ENCODE results near the gene SMG6.
A peak's percentile ranks its signal among the peaks of the same experiment; 100 is the strongest.

Gene SMG6

GRCh38 chr17:2343421-2343820 is 39.8 kb upstream of the SMG6 start:
- TF ChIP-seq RAD21 (IDR thresholded peaks at IDR 0.05; ENCODE audit: low read depth): no peak
- no peak for TF ChIP-seq NFIC (IDR thresholded peaks at IDR 0.05)
- TF ChIP-seq TCF12 (IDR thresholded peaks at IDR 0.05; ENCODE audit: low read depth): no peak
- no peak for TF ChIP-seq USF1 (IDR thresholded peaks at IDR 0.05)
- TF ChIP-seq MAX (IDR thresholded peaks at IDR 0.05): no peak
- TF ChIP-seq YY1 (IDR thresholded peaks at IDR 0.05; ENCODE audit: low read depth): no peak
- TF ChIP-seq ZBTB7A (IDR thresholded peaks at IDR 0.05; ENCODE audit: low read depth): no peak

GRCh38 chr17:2338315-2338657 is 34.7 kb upstream of the SMG6 start:
- no peak for TF ChIP-seq NFIC (IDR thresholded peaks at IDR 0.05)
- TF ChIP-seq USF1 (IDR thresholded peaks at IDR 0.05): no peak
- no peak for TF ChIP-seq CEBPB (IDR thresholded peaks at IDR 0.05)
- no peak for TF ChIP-seq TCF12 (IDR thresholded peaks at IDR 0.05; ENCODE audit: low read depth)
- TF ChIP-seq RAD21 (IDR thresholded peaks at IDR 0.05; ENCODE audit: low read depth): no peak
- TF ChIP-seq TAF1 (IDR thresholded peaks at IDR 0.05; ENCODE audit: low read depth): no peak
- no peak for TF ChIP-seq FOXM1 (IDR thresholded peaks at IDR 0.05; ENCODE audit: borderline replicate concordance, low read depth)
- no peak for TF ChIP-seq REST (IDR thresholded peaks at IDR 0.05; ENCODE audit: low read depth)
- TF ChIP-seq CREB1 (IDR thresholded peaks at IDR 0.05; ENCODE audit: low read depth): no peak
- TF ChIP-seq ZBTB7A (IDR thresholded peaks at IDR 0.05; ENCODE audit: low read depth): no peak
- TF ChIP-seq YY1 (IDR thresholded peaks at IDR 0.05; ENCODE audit: low read depth): no peak

- TF ChIP-seq NFIC (IDR thresholded peaks at IDR 0.05) (no peak), EGR1 (IDR thresholded peaks at IDR 0.05) (peak; percentile 55), TAF1 (IDR thresholded peaks at IDR 0.05; ENCODE audit: low read depth) (no peak), YY1 (IDR thresholded peaks at IDR 0.05; ENCODE audit: low read depth) (peak; percentile 46; the same call in 1 of the 2 replicates), TEAD4 (IDR thresholded peaks at IDR 0.05) (0 out of 2 replicates have a peak, but pooled peaks have one; percentile 3), RAD21 (IDR thresholded peaks at IDR 0.05; ENCODE audit: low read depth) (no peak)
Observed at GRCh38 chr17:2337544-2338314, 34.1 kb upstream of the SMG6 start.

- TF ChIP-seq YY1 (IDR thresholded peaks at IDR 0.05; ENCODE audit: low read depth) (peak; percentile 79; the same call in 1 of the 2 replicates), USF1 (IDR thresholded peaks at IDR 0.05) (no peak), TAF1 (IDR thresholded peaks at IDR 0.05; ENCODE audit: low read depth) (no peak; the same call in 1 of the 2 replicates), EGR1 (IDR thresholded peaks at IDR 0.05) (no peak), ZBTB7A (IDR thresholded peaks at IDR 0.05; ENCODE audit: low read depth) (peak; percentile 72; the same call in 1 of the 2 replicates), CEBPB (IDR thresholded peaks at IDR 0.05) (no peak)
Observed at GRCh38 chr17:2336852-2337543, 33.4 kb upstream of the SMG6 start, which contains the start of gene SGSM2. SGSM2 (plus strand) TSS chr17:2337501; CDS start chr17:2337689, 188 bp downstream.

GRCh38 chr17:2336215-2336851 is 32.7 kb upstream of the SMG6 start, which contains the start of gene TSR1:
TSR1 (minus strand) TSS chr17:2336457; CDS start chr17:2336427, 30 bp downstream.
- TF ChIP-seq REST (IDR thresholded peaks at IDR 0.05; ENCODE audit: low read depth) (no peak; the same call in 1 of the 2 replicates), USF1 (IDR thresholded peaks at IDR 0.05) (no peak; the same call in 1 of the 2 replicates), CEBPB (IDR thresholded peaks at IDR 0.05) (no peak), CREB1 (IDR thresholded peaks at IDR 0.05; ENCODE audit: low read depth) (no peak), TCF12 (IDR thresholded peaks at IDR 0.05; ENCODE audit: low read depth) (peak; percentile 76), NFIC (IDR thresholded peaks at IDR 0.05) (no peak), MAX (IDR thresholded peaks at IDR 0.05) (peak; percentile 96), EGR1 (IDR thresholded peaks at IDR 0.05) (0 out of 2 replicates have a peak, but pooled peaks have one; percentile 54), TEAD4 (IDR thresholded peaks at IDR 0.05) (no peak; the same call in 1 of the 2 replicates), ZBTB7A (IDR thresholded peaks at IDR 0.05; ENCODE audit: low read depth) (no peak), EP300 (IDR thresholded peaks at IDR 0.05; ENCODE audit: borderline replicate concordance) (no peak; the same call in 1 of the 2 replicates), YY1 (IDR thresholded peaks at IDR 0.05; ENCODE audit: low read depth) (peak; percentile 98), TAF1 (IDR thresholded peaks at IDR 0.05; ENCODE audit: low read depth) (peak; percentile 97), FOXM1 (IDR thresholded peaks at IDR 0.05; ENCODE audit: borderline replicate concordance, low read depth) (no peak), RAD21 (IDR thresholded peaks at IDR 0.05; ENCODE audit: low read depth) (no peak)

Data from Ishikawa (cell line).